GM12878 (cell line): ENCODE measurements around the gene CCDC71.

Experiments
- CTCF ChIP-seq, 3 experiments: IDR thresholded peaks in 2 of 3; conservative IDR thresholded peaks in 1 of 3; 2 replicates each; pipeline ENCODE4 v1.5.1; 2011; ENCODE audit warnings: low read depth in 3 of 3, low read length in 3 of 3, mild to moderate bottlenecking in 3 of 3, control low read depth in 2 of 3, moderate library complexity in 2 of 3, inconsistent platforms in 1 of 3, mixed read lengths in 1 of 3; ENCODE audit not compliant: control insufficient read depth in 2 of 3, insufficient read depth in 1 of 3; ENCODE audit errors: extremely low read depth in 1 of 3
- SMAD1 ChIP-seq: fragments of 450-650 bp; IDR thresholded peaks from 2 replicates; pipeline ENCODE4 v1.6.1; 2018; ENCODE audit warnings: mild to moderate bottlenecking, low read depth; ENCODE audit not compliant: partially characterized antibody
- TBL1XR1 ChIP-seq: IDR thresholded peaks from 2 replicates; pipeline ENCODE4 v1.6.1; 2012; ENCODE audit warnings: low read depth, low read length, improper control_type of control experiment

- TF ChIP-seq TBL1XR1 (no peak), SMAD1 (no peak), CTCF (IDR thresholded peaks at IDR 0.05 in 2 of 3, conservative IDR thresholded peaks at IDR 0.05 in 1 of 3; ENCODE audit: control insufficient read depth in 2 of 3, extremely low read depth in 1 of 3, insufficient read depth in 1 of 3, low read depth in 3 of 3, low read length in 3 of 3) (no peak)
Measured at GRCh38 chr3:49133226-49133951, 32.7 kb downstream of the CCDC71 start.
